HL-60 (cell line): Measurements from ENCODE around the gene ANO6.

ENCODE experiments used
- POLR2AphosphoS5 ChIP-seq: IDR thresholded peaks from 2 replicates; pipeline ENCODE4 v1.6.1; 2012; ENCODE audit warnings: low read depth
- TF ChIP-seq, protein P1 (sequence below): IDR thresholded peaks from one replicate; pipeline ENCODE4 v1.5.1; 2011; ENCODE audit warnings: low read length, control low read depth, inconsistent platforms; ENCODE audit not compliant: insufficient read depth
- TF ChIP-seq, protein P2 (sequence below): IDR thresholded peaks from 2 replicates; pipeline ENCODE4 v1.6.1; 2012; ENCODE audit warnings: low read depth; ENCODE audit not compliant: insufficient replicate concordance

DNA sequence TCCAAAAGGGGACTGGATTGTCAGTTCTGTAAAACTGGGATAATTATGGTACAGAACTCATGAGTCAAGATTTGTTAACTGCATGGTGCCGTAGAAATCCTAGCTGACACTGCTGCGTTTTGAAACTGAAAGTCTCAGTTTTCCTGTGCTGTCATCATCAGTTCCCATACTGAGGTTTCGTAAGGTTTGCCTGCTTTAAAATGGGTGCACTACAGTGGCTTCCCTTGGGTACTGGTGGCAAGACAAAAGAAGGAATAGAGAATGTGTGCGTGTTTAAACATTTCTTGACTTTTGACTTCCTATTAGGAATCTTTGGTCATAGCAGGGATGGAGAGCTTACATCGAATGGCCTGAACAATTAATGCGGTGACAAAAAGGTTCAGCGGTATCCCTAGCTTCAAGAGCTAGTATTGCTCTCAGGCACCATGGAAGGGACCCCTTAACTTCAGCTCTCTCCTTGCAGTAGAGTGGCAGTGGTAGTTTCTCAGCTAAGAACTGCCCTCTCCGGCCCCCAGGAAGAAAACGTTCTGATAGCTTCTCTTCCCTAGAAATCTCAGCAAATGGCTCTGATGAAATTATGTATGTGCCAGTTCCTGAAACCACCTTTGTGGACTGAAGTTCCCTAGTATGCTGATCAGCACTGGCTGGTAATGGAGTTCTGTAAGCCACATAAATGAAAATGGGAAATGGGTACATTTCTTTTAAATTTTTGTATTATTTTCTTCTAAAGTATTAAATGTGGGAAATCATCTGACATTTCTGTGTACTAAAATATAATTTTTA, 28.9 kb downstream of the ANO6 start:
- TF ChIP-seq, protein P1, sequence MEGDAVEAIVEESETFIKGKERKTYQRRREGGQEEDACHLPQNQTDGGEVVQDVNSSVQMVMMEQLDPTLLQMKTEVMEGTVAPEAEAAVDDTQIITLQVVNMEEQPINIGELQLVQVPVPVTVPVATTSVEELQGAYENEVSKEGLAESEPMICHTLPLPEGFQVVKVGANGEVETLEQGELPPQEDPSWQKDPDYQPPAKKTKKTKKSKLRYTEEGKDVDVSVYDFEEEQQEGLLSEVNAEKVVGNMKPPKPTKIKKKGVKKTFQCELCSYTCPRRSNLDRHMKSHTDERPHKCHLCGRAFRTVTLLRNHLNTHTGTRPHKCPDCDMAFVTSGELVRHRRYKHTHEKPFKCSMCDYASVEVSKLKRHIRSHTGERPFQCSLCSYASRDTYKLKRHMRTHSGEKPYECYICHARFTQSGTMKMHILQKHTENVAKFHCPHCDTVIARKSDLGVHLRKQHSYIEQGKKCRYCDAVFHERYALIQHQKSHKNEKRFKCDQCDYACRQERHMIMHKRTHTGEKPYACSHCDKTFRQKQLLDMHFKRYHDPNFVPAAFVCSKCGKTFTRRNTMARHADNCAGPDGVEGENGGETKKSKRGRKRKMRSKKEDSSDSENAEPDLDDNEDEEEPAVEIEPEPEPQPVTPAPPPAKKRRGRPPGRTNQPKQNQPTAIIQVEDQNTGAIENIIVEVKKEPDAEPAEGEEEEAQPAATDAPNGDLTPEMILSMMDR: no peak
- TF ChIP-seq POLR2AphosphoS5: no peak
- TF ChIP-seq, protein P2, sequence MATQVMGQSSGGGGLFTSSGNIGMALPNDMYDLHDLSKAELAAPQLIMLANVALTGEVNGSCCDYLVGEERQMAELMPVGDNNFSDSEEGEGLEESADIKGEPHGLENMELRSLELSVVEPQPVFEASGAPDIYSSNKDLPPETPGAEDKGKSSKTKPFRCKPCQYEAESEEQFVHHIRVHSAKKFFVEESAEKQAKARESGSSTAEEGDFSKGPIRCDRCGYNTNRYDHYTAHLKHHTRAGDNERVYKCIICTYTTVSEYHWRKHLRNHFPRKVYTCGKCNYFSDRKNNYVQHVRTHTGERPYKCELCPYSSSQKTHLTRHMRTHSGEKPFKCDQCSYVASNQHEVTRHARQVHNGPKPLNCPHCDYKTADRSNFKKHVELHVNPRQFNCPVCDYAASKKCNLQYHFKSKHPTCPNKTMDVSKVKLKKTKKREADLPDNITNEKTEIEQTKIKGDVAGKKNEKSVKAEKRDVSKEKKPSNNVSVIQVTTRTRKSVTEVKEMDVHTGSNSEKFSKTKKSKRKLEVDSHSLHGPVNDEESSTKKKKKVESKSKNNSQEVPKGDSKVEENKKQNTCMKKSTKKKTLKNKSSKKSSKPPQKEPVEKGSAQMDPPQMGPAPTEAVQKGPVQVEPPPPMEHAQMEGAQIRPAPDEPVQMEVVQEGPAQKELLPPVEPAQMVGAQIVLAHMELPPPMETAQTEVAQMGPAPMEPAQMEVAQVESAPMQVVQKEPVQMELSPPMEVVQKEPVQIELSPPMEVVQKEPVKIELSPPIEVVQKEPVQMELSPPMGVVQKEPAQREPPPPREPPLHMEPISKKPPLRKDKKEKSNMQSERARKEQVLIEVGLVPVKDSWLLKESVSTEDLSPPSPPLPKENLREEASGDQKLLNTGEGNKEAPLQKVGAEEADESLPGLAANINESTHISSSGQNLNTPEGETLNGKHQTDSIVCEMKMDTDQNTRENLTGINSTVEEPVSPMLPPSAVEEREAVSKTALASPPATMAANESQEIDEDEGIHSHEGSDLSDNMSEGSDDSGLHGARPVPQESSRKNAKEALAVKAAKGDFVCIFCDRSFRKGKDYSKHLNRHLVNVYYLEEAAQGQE: no peak
